Limb (tissue), 2 donors: ENCODE measurements around the gene PDE4D.

Experiments
- DNase-seq, 2 donors: peaks; one replicate each; pipeline ENCODE4 v3.0.0-alpha.2; 2016; ENCODE audit errors: extremely low spot score in 2 of 2

PDE4D gene

DNA sequence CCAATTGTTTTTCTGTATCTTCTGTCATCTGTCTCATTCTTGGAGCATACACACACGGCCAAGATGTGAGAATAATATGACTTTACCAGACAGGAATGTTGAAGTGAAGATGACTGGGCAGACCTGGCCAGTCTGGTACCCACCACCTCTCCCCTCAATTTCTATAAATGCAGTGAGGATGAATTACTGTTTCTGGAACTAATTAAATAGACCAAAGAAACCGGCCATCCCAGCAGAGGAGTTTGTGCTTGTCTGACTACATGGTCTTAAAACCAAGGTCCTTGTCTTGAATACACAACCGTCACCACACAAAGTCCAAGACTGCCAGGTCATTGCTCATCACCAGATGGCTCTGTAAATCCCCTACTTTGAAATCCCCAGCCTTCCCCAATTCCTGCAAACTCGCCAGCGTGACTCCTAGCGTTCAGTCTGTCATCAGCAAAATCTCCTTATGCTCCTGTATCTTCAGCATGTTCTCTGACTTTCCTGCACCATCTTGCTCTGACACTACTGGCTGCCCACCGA lies 147.2 kb downstream of the PDE4D start:
- no peak for DNase-seq

DNA sequence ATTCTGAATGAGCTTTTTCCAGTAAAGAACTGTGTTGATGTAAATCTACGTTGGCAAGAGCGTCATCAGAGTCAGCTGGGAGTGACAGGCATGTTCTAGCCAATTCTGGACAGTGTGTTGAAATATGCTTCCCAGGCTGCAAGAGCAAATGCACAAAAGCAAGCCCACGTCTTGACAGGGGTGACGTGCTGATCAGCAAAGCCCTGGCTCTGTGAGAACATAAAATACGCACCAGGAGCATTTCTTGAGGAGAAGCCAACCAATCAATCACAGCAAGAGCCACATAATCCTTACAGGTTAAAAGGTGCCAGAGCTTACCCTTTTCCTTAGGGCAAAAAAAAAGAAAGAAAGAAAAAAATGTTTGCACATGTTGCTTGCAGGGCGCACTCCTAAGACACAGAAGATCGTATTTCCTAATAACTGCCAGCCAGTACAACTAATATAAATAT lies 148.1 kb downstream of the PDE4D start:
- DNase-seq: peak; percentile 52 to 66

DNA sequence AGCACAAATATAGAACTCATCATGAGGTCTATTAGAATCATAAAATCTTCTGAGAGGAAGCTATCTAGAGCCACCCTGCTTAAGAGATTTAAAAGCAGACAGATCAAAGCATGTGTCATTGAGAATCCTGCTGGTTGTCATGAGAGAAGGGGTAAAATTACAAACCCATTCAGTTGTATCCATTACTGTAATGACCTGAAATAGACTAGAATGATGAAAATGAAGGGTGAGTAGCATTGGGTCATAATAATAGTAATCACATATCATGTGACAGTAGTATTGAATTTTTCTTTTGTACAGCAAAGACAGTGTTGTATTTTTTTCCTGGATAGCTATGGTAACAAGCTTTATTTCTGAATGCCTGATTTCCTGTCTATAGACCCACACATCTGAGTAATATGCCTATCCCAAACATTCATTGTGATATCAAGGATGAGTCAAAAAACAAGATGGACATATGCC lies 149.0 kb downstream of the PDE4D start:
- DNase-seq: no peak

DNA sequence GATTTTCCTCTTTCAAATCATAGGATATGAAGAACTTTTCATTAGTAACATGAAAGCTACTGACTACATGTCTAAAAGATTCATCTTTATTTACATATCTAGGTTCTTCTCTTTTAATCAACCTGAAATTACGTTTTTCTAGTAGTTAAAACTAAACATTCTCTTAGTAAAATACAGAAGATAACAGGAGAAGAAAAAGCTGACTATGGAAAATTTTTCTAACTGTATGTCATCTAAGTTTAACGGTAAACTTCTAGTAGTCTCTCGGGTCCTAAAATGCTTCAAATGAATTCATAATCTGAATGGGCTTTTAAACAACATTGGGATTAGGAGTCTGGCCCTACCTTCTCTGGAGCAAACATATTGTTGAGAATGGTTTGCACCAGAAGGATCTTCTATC lies 151.9 kb downstream of the PDE4D start:
- DNase-seq: no peak

DNA sequence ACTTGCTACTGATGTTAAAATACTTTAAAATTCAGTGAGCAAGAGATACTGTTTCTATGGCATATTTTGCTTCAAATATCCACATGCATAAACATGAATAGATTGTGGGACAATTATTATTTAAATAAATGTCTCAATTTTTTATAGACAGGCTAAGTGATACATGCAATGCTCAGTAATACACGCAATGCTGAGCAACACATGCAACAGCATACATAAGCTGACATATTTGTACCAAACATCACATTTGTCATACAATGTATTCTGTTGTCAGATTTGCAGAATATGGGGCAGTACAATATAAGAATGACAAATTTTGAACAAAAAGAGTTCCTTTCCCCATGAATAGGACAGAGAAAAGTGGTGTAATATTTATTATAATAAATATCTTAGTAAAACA lies 155.5 kb downstream of the PDE4D start:
- DNase-seq: no peak

DNA sequence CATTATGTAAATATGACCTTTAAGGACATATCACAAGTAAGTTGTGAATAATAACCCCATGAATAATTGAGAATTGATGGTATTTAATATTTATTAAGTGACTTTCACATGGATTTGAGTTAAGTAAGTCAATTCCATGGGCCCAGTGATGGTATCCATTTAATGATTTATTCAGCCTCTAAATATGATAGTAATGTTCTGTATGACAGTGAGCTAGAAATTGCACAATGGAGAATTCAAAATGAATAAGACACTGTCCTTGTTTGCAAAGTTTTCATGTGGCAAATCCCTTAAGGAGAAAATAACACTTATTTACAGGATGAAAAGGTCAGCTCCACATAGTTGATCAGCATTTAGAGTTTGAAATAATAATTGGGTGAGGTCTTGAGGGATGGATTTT lies 160.7 kb downstream of the PDE4D start:
- no peak for DNase-seq

DNA sequence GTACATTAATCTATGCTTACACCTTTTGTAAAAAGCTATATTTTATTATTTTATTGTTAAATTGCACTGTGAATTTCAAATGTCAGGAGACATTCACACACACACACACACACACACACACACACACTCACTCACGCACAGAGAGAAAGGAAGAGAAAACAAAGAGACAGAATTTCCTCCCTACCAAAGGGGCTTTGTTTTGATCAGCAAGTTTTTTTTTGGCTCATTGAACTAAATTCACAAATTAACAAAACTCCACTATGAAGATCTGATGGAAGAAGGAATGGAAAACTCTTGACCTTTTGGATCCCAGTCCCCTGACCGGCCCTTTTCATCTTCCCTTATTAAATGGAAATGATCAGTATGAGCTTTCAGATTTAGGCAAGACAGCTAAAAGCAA lies 161.2 kb downstream of the PDE4D start:
- no peak for DNase-seq

DNA sequence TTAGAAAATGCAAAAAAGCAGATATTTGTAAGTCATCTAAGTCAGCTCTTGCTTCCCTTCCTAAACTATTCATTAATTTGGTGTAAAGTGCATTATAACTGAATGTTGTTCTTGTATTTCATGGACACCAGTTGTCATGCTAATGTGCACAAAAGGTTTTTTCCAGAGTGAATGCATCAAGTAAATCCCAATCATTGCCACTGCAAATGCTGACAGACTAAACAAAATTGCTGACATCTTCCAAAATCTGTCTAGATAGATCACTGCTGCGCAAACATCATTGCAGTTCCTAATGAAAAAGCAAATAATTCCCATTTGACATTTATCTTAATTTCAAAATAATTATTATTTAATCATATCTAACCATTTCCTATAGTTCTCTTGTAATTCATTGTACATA lies 161.7 kb downstream of the PDE4D start:
- DNase-seq: no peak

DNA sequence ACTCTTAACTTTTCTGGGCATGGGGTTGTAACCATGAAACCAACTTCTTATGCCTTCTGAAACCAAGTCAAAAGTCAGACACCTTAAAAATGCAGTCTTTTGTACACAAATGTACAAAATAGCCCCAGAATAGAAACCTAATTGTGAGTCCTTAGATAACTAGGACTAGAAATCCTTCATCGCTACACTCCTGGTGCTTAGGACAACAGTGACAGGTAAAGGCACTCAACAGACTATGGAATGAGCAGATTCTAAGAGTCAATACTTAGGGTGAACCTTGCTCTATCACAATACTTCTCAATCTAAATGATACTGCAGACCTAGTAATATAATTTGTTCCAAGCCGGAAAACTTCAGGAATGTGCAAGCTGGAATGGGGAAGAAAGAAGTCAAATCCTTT lies 163.7 kb downstream of the PDE4D start:
- no peak for DNase-seq

DNA sequence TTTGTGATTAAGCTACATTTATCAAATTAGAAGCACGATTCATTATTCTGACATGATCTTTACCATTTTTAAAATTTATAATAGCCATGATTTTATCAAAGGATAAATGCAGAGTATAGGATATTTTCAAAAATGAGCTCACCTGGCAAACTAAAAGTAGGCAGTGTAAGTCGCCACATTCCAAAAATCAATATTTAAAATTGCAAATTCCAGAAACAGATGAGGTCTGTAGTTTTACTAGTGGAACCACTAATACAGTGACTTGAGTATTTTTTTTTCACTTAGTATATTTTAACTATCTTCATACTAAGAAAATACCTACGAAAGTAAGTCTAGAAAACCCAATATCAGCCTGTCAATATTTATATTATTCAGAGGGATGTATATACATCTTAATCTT lies 164.2 kb downstream of the PDE4D start:
- no peak for DNase-seq

DNA sequence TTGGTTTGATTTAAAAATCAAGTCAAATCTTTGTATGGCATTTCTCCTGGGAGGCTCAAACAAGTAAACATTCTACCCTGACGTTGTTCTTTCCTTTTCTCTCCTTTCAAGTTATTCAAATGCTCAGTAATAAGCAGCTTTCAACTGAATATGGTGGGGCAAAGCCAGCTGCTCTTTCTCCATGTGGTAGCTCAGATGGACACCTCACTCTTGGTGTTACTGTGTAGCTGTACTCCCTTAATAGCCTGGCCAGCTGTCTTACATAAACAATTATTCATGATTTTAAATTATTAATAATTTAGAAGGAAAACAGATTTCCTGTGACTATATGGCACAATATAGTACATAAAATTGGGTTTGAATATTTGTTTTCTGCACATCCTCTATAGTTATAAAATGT lies 165.2 kb downstream of the PDE4D start:
- DNase-seq: no peak

DNA sequence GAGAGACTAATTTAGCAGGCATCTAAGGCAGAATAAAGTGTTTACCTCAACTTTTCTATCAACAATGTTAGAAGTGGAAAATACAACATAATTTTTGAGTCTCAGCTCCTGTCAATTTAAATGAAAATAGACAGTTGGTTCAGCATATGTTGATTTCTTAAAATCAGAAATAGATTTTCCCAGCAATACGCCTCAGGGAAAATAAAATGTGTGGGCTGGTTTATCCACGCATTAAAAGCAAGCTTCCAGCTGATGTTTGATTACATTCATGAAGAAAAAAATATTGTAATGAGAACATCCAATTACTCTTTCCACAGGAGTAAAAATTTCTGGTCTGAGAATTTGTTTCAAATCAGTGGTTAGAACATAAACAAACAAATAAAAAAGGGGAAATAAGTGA lies 166.3 kb downstream of the PDE4D start:
- no peak for DNase-seq

DNA sequence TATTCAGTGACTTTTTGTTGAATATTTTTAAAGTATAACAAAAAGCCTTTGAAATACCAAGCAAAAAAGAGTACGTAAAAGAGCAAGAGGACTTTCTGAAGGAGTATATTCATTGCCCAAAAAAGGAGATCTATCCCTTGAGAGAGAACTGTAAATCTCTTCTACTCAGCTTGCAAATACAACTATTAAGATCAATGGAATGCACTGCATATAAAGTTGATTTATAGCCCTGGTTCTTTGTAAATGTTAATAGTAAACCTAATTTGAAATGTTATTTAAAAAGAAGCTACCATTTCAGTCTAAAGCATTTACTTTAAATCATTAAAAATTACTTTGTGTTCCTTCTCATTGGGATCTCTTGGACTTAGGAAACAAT lies 168.1 kb downstream of the PDE4D start:
- DNase-seq: no peak

DNA sequence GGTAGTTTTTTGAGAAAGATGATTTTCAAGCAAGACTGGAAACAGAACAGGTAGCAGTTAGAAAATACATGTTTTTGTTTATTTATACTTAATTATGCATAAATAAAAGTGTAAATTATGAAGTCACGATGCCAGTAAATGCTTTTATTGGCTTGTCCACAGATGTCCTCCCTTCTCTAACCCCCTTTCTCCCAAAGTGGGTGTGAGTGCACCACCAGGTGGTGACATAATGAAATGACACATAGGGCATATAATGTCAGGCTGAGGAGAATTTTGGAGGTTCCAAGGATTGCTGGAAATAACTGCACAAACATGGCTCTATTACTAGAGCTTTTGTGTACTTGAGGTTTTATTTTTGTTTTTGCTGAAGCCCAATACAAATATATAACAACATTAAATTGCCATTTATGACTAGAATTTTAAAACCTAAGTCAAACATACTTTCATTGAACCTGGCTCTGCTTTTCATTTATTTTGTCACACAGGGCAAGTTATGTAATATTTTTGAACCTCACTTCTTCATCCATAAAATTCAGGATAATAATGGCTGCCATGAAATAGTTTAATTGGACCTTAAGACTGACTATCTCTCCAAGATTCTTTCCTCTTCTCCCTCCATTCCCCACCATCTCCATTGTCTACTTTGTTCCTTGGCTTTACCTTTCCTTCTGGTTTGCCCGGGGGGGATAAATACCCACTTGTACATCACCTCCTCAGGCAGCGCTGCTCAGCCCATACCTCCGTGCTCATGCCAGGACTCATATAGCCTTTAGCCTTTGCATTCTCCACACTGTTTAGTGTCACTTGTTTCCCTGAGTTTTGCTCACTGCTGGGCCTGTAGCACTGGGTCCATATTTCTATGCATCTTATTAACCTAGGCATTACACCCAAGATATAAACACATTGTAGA lies 168.8 kb downstream of the PDE4D start:
- no peak for DNase-seq

DNA sequence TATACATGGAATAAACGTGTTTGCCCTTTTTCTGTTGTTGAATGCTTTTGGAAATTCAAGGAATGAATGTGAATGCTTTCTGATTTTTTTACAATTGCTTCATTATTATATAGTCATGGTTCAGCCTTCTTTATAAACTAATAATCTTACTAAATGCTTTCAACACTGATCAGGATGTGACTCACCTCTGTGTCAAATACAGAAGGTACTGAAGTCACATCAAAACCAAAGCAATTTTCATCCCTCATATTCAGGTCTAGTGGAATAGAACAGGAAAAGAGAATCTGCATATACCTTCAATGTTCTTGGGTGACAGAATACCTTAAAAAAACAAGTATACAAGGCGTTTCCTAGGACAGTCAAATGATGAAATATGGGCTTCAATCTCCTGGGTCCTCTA lies 170.7 kb downstream of the PDE4D start:
- DNase-seq: no peak

DNA sequence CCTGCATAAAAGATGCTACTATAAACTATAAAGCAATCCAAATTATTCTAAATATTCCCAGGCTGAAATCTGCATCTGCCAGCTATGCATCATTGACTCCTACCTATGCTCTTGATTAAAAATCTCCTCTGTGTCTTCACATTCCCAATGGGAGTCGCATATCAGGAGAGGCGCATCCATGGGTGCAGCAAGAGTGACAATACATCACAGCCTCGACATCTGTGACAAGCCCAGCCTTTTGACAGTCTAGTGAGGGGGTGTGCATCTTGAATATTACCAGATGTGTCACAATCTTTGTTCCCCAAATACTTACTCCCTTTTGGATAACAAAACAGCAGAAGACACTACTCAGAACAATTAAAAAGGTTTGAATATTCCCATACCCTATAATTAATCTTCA lies 171.8 kb downstream of the PDE4D start:
- DNase-seq: no peak

DNA sequence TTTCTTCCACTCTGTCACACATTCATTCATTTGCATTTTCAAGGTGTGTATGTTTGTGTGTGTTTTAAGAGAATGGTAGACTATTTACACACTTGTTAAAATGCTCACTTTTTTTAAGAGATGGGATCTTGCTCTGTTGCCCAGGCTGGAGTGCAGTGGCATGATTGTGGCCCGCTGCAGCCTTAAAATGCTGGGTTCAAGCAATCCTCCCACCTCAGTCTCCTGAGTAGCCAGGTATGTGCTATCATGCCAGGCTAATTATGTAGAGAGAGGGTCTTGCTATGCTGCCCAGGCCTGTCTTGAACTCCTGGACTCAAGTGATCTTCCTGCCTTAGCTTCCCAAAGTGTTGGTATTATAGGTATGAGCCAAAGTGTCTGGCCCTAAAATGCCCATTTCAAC lies 173.5 kb downstream of the PDE4D start:
- DNase-seq: no peak

DNA sequence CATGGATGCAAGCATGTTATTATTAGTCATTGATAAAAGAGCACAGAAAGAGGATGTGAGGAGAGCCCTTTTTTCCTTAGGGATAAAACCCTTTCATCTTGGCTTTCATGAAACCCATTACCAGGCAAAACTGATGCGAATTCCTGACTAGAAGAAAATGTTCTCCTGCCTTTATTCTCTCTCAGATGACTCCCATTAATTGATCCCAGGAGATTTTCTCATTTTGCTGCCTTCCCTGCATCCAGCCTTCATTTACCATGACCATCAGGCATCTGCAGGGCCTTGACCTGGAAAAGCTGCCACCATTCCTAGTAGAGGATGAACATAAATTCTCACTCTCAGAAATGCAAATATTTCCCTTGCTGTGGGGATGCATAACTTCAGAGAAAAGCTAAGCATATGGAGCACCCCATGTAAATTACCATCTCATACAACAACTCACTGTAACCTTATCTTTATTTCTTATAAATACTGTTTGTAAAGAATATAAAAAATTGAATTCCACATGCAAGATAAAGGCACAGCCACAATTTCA lies 176.5 kb downstream of the PDE4D start:
- no peak for DNase-seq

DNA sequence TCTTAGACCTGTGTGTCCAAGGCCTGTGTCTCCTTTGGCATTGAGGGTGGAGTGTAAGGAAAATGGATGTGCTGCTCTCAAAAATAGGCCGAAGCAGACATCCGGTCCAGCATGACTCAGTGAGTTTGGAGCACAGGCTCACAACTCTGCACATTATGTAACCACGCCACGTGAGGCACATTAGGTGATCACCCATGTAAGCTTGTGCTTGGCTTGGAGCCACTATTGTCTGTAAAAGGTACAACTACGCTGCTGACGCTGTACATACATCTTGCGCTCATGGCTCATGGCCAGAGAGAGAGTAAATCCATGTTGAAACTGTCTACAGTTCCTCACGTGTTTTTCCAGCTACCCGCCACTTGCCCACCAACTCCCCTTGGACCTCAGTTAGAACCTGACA lies 177.5 kb downstream of the PDE4D start:
- DNase-seq: no peak

DNA sequence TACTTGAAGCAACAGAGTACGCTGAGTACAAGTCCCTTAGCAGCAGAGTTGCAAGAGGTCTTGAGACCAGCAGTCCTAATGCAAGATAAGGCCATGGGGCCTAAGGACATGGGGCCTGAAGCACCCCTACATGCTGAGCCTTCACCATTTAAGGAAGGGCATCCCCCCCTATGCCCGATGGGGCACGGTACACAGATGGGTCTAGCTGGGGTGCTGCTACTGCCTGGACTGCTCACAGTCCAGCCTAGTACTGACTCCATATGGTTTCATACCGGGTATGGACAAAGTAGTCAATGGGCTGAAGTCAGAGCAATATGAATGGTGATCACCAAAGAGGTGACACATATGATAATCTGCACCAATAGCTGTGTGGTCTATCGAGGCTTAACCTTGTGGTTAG lies 178.3 kb downstream of the PDE4D start:
- DNase-seq: no peak

DNA sequence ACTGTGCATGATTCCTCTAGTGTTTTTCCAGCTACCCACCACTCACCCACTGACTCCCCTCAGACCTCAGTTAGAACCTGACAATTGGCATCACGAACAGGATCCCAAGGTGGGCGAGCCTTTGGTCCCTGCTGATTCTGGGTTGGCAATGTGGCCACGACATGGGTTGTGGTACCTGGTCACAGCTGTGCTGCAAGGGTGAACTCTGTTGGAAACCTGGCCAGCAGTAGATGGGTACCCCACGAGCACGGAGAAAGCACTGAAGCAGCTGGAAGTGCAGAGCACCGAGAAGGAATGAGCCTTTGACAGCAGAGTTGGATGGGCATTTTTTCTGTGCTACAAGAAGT lies 180.1 kb downstream of the PDE4D start:
- no peak for DNase-seq

DNA sequence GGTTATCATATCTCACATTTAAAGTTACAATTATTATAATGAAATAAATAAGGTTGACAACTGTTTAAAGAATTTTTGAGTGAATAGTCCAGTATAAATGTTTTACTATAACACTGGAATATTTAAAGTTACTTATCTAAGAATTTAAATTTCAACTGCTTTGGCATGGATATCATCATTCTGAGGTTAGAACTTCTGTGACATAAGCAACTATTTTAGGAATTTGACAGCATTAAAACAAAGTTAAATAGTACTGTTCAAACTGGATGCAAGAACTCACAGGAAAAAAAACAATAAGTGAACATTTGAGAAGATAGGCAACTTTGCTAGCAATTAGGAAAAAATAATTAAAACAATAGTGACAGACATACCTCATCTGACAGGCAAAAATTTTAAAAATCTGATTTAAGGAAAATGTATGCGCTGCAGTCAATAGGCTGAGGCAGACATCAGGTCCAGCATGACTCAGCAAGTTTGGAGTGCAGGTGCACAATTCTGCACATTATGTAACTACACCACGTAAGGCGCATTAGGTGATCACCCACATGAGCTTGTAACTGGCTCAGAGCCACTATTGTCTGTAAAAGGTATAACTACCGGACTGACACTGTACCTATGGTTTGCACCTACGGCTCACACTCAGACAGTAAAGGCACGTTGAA lies 180.6 kb downstream of the PDE4D start:
- no peak for DNase-seq

DNA sequence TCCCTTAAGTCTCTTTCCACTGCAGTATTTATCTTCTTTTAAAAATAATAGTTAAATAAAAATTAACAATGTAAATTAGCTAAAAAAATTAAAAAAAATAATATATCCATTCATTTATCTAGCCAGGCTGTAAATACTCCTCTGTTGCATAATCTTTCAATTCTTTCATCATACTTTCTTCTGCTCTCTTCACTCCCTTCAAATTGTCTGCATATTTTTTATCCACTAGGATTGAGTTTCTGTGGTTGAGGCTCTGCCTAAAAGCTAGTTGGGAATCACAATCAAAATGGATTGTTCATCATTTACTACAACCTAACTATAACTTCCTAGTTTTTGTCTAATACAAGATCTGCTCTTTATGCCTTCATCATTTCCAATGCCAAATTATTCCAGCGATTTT lies 182.2 kb downstream of the PDE4D start:
- no peak for DNase-seq
